K562 (cell line): Measurements from ENCODE around the gene CMTM8.

ENCODE experiments used
- DNMT1 ChIP-seq: fragments of 450-650 bp; IDR thresholded peaks from 2 replicates; pipeline ENCODE4 v1.6.1; 2016; ENCODE audit warnings: antibody characterized with exemption, mild to moderate bottlenecking
- JUND ChIP-seq, 2 experiments: IDR thresholded peaks; 2 replicates in 1 of 2; 3 replicates in 1 of 2; pipeline ENCODE4 v1.6.1; 2011; ENCODE audit warnings: borderline replicate concordance in 2 of 2, low read depth in 2 of 2, low read length in 2 of 2, improper control_type of control experiment in 1 of 2, missing biosample characterization in 1 of 2, missing genetic modification characterization in 1 of 2, missing genetic modification reagents in 1 of 2
- KLF1 ChIP-seq: fragments of 450-650 bp; IDR thresholded peaks from 2 replicates; pipeline ENCODE4 v1.6.1; 2016; ENCODE audit warnings: missing genetic modification characterization, missing compliant biosample characterization
- MTA2 ChIP-seq: fragments of 450-650 bp; IDR thresholded peaks from 2 replicates; pipeline ENCODE4 v1.6.1; 2016; ENCODE audit warnings: low read depth
- NFIC ChIP-seq: fragments of 450-650 bp; IDR thresholded peaks from 2 replicates; pipeline ENCODE4 v1.6.1; 2017; ENCODE audit warnings: mild to moderate bottlenecking, inconsistent platforms
- POLR2A ChIP-seq: fragments of 450-650 bp; conservative IDR thresholded peaks from 2 replicates; pipeline ENCODE4 v1.6.1; 2016
- SMAD3 ChIP-seq: fragments of 450-650 bp; formaldehyde crosslinking; conservative IDR thresholded peaks from 2 replicates; pipeline ENCODE4 v1.4.0; 2020; ENCODE audit warnings: mild to moderate bottlenecking
- ZBTB8A ChIP-seq: fragments of 450-650 bp; IDR thresholded peaks from 2 replicates; pipeline ENCODE4 v1.6.1; 2018; ENCODE audit warnings: mild to moderate bottlenecking, moderate library complexity; ENCODE audit not compliant: partially characterized antibody
- ZNF561 ChIP-seq: fragments of 450-650 bp; formaldehyde crosslinking; conservative IDR thresholded peaks from 2 replicates; pipeline ENCODE4 v1.4.0; 2020; ENCODE audit warnings: mild to moderate bottlenecking, moderate library complexity
- ZNF584 ChIP-seq: fragments of 200-800 bp; sonication (Bioruptor generic); IDR thresholded peaks from 2 replicates; pipeline ENCODE4 v1.6.1; 2016; ENCODE audit warnings: low read depth, mild to moderate bottlenecking, missing genetic modification characterization, missing compliant biosample characterization
- TF ChIP-seq, protein P1 (sequence below), 2 experiments: fragments of 450-650 bp in 1 of 2; sonication (generic) in 1 of 2; formaldehyde crosslinking in 1 of 2; IDR thresholded peaks; 2 replicates each; pipeline versions ENCODE4 v1.7.1 to v1.9.0; 2016 to 2022; ENCODE audit warnings: inconsistent platforms in 1 of 2, mild to moderate bottlenecking in 1 of 2, missing genetic modification reagents in 1 of 2
- TF ChIP-seq, protein P2 (sequence below): fragments of 250-450 bp; sonication (Bioruptor Pico); IDR thresholded peaks from 2 replicates; pipeline ENCODE4 v1.8.0; 2022; ENCODE audit warnings: moderate library complexity, mild to moderate bottlenecking, inconsistent platforms
- TF ChIP-seq, protein P3 (sequence below), 2 experiments: fragments of 450-650 bp; conservative IDR thresholded peaks; 2 replicates each; pipeline ENCODE4 v1.6.1; 2017; ENCODE audit warnings: mild to moderate bottlenecking in 2 of 2, moderate library complexity in 2 of 2
- TF ChIP-seq, protein P4 (sequence below), 2 experiments: IDR thresholded peaks; 2 replicates each; pipeline ENCODE4 v1.6.1; 2011; ENCODE audit warnings: borderline replicate concordance in 1 of 2, control low read depth in 1 of 2, low read depth in 1 of 2, low read length in 1 of 2, mild to moderate bottlenecking in 1 of 2, mixed read lengths in 1 of 2, moderate library complexity in 1 of 2; ENCODE audit not compliant: insufficient read depth in 1 of 2, insufficient read length in 1 of 2, poor library complexity in 1 of 2, severe bottlenecking in 1 of 2; ENCODE audit errors: extremely low read depth in 1 of 2

DNA sequence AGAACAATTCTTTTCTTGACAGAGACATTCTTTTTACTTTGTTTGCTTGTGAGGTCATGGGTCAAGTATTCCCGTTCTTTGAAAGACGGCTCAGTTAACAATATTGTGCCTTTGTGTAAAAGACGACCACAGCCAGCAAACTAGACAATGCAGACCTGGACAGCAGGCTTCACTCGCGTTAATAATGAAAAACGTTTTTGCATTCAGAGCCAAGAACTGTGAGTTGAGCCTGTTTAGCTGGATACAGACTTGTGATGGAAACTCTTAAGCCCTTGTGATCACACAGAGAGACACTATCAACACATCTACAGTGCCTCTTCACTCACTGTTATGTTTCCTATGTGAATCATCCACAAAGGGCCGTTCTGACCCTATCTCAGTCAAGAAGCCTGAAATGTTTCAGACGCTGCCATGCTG is 115.9 kb downstream of the CMTM8 start:
- TF ChIP-seq, protein P1, sequence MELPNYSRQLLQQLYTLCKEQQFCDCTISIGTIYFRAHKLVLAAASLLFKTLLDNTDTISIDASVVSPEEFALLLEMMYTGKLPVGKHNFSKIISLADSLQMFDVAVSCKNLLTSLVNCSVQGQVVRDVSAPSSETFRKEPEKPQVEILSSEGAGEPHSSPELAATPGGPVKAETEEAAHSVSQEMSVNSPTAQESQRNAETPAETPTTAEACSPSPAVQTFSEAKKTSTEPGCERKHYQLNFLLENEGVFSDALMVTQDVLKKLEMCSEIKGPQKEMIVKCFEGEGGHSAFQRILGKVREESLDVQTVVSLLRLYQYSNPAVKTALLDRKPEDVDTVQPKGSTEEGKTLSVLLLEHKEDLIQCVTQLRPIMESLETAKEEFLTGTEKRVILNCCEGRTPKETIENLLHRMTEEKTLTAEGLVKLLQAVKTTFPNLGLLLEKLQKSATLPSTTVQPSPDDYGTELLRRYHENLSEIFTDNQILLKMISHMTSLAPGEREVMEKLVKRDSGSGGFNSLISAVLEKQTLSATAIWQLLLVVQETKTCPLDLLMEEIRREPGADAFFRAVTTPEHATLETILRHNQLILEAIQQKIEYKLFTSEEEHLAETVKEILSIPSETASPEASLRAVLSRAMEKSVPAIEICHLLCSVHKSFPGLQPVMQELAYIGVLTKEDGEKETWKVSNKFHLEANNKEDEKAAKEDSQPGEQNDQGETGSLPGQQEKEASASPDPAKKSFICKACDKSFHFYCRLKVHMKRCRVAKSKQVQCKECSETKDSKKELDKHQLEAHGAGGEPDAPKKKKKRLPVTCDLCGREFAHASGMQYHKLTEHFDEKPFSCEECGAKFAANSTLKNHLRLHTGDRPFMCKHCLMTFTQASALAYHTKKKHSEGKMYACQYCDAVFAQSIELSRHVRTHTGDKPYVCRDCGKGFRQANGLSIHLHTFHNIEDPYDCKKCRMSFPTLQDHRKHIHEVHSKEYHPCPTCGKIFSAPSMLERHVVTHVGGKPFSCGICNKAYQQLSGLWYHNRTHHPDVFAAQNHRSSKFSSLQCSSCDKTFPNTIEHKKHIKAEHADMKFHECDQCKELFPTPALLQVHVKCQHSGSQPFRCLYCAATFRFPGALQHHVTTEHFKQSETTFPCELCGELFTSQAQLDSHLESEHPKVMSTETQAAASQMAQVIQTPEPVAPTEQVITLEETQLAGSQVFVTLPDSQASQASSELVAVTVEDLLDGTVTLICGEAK (IDR thresholded peaks at IDR 0.05), result no peak
- TF ChIP-seq, protein P1 (CRISPR knock-in tag; IDR thresholded peaks at IDR 0.05), result no peak
- TF ChIP-seq, protein P2, sequence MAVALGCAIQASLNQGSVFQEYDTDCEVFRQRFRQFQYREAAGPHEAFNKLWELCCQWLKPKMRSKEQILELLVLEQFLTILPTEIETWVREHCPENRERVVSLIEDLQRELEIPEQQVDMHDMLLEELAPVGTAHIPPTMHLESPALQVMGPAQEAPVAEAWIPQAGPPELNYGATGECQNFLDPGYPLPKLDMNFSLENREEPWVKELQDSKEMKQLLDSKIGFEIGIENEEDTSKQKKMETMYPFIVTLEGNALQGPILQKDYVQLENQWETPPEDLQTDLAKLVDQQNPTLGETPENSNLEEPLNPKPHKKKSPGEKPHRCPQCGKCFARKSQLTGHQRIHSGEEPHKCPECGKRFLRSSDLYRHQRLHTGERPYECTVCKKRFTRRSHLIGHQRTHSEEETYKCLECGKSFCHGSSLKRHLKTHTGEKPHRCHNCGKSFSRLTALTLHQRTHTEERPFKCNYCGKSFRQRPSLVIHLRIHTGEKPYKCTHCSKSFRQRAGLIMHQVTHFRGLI (CRISPR knock-in tag), result no peak
- TF ChIP-seq, protein P3, sequence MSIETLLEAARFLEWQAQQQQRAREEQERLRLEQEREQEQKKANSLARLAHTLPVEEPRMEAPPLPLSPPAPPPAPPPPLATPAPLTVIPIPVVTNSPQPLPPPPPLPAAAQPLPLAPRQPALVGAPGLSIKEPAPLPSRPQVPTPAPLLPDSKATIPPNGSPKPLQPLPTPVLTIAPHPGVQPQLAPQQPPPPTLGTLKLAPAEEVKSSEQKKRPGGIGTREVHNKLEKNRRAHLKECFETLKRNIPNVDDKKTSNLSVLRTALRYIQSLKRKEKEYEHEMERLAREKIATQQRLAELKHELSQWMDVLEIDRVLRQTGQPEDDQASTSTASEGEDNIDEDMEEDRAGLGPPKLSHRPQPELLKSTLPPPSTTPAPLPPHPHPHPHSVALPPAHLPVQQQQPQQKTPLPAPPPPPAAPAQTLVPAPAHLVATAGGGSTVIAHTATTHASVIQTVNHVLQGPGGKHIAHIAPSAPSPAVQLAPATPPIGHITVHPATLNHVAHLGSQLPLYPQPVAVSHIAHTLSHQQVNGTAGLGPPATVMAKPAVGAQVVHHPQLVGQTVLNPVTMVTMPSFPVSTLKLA (conservative IDR thresholded peaks at IDR 0.05), result no peak
- TF ChIP-seq ZBTB8A, result no peak
- no peak for TF ChIP-seq NFIC
- TF ChIP-seq KLF1 (tag), result no peak
- no peak for TF ChIP-seq ZNF561 (CRISPR knock-in tag)
- no peak for TF ChIP-seq MTA2
- TF ChIP-seq, protein P4, sequence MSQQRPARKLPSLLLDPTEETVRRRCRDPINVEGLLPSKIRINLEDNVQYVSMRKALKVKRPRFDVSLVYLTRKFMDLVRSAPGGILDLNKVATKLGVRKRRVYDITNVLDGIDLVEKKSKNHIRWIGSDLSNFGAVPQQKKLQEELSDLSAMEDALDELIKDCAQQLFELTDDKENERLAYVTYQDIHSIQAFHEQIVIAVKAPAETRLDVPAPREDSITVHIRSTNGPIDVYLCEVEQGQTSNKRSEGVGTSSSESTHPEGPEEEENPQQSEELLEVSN (IDR thresholded peaks at IDR 0.05; ENCODE audit: borderline replicate concordance in 1 of 2, extremely low read depth in 1 of 2, insufficient read depth in 1 of 2, insufficient read length in 1 of 2, low read depth in 1 of 2, low read length in 1 of 2, poor library complexity in 1 of 2, severe bottlenecking in 1 of 2), result no peak
- TF ChIP-seq POLR2A, result no peak
- no peak for TF ChIP-seq ZNF584
- TF ChIP-seq SMAD3, result no peak
- TF ChIP-seq DNMT1, result no peak
- no peak for TF ChIP-seq JUND (IDR thresholded peaks at IDR 0.05; ENCODE audit: borderline replicate concordance, low read depth, low read length)
- no peak for TF ChIP-seq JUND (tag; IDR thresholded peaks at IDR 0.05; ENCODE audit: borderline replicate concordance, low read depth, low read length)
